ENCODE results near the gene NBEAL1.
"Not testable (repeated sequence)": the region's sequence is repeated elsewhere in the genome, so short reads cannot be mapped to it uniquely, and the experiment has no call there.

The NBEAL1 gene

DNA sequence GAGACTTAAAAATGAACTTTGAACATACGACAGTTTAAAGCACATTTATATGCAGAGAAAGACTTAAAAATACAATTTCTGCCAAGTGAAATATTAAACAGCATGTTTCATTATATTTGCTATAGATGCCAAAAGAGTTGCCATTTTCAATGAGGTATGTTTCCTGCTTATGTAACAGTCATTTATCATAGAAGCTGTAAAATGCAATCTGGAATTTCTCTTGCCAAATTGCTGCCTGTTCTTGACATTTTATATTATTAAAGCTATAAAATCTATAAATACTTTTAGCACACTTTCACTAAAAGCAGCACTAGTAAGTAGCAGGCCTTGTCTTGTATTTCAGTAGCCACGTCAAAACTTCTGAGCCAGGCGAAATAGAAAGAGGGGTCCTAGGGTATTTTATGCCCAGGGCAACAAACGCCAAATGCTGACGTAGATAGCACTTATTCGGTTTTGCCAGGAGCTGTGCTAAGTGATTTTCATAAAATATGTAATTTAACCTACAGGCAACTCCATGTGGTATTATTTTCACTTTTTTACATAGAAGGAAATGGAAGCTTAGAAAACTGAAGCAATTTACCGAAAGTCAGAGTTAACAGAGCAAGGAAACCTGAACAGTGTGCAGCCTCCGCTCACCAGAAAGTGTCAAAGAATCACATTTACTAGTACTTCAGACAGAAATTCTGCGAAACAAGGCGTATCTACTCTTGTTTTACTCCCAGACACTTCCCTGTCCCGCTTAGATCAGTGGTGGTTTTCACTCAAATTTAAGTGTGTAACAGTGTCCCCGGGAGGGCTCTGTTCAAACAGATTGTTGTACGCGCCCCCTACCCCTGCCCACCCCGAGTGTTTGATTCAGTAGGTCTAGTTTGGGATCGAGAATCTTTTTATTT lies 222.9 kb downstream of the NBEAL1 start:
- no peak for DNase-seq

GRCh38 chr2:203238292-203238703 lies 223.6 kb downstream of the NBEAL1 start:
- no peak for DNase-seq

DNA sequence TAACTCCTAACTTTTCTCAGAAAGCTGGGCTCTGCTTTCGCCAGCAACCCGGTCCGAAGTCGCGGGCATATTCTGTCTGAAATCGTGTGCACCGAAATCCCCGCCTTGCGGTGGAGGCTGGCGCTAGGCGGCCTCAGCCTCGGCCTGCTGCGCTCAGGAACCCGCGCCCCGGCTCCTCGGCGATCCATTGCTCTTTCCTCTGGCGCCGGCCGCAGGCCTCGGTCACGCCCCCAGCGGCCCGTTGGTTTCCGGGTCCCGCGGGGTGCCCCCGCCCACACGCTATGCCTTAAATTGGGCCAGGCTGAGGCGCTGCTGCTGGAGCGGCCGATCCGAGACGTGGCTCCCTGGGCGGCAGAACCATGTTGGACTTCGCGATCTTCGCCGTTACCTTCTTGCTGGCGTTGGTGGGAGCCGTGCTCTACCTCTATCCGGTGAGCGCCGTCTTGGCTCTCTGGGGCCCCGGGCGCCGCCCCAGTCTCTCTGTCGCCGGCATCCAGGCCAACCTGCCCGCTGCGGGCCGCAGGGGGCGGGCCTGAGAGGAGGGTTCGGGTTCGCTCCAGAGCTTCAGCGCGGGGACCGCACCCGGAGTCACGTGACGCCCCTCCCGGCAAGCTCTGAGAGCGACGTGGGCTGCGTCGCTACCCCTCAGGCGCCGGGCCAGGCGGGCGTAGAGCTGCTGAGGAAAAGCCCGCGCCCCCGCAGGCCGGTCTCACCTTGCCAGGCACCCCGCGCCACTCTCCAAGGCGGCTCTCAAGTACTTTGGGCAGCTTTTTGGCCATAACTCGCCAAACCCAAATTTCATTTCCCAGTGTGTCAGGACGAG lies 224.2 kb downstream of the NBEAL1 start, which contains the start of gene CYP20A1:
Gene CYP20A1, plus strand, starts transcription at position 315 of the 823 bp plus-strand sequence. Its CDS starts 45 bp downstream, at position 360.
- peak; percentile 98 for DNase-seq

DNA sequence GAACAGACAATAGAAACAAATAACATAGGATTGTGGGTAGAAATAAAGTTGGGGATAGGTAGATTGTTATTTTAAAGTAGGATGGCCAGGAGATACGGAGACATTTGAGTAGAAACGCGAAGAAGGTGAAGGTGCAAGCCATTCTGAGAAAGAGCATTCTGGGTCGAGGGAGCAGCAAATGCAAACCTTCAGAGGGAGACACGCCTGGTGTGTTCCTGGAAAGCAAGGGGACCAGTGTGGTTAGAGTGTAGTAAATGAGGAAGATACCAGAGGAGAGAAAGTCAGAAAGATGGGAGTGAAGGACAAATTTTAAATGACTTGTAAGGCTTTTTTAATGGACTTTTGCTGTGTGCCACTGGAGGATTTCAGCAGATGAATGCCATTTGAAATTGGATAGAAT lies 225.8 kb downstream of the NBEAL1 start:
- DNase-seq: no peak

DNA sequence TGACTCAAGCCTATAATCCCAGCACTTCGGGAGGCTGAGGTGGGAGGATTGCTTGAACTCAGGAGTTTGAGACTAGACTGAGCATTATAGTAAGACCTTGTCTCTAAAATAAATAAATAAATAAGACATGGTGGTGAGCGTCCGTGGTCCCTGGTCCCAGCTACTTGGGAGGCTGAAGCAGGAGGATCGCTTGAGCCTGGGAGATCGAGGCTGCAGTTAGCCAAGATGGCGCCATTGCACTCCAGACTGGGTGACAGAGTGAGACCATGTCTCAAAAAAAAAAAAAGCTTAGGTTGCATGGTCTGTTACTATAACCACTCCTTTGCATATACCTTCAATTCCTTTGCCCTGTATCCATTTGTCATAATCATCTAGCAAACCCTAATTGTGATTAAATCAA lies 227.8 kb downstream of the NBEAL1 start:
- DNase-seq: no peak

DNA sequence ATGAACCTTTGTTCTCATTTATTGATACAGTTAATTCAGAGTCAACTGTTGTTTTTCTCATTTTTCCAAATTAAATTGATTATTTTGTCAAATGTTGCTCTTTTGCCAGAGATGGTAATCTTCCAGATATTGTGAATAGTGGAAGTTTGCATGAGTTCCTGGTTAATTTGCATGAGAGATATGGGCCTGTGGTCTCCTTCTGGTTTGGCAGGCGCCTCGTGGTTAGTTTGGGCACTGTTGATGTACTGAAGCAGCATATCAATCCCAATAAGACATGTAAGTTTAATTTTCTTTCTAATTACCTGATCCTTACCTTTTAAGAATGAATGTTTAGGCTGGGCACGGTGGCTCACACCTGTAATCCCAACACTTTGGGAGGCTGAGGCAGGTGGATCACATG lies 232.0 kb downstream of the NBEAL1 start:
- DNase-seq: no peak

DNA sequence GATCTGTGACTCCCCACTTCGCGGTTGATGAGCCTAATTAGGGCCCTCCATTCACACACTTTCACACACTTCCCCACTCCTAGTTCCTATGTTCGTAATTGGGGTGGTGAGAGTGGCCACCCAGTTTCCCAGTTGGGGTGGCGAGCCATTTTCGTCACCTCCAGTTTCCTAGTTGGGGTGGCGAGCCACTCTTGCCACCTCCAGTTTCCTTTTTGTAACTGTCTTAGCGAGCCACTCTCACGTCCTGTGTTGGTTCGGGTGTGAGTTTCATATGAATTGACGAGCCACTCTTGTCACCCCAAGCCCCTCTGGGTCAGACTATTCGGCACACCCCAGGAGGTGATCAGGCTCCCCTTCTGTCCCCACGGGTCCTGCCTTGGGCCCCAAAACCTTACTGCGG lies 238.1 kb downstream of the NBEAL1 start:
- DNase-seq: no peak

DNA sequence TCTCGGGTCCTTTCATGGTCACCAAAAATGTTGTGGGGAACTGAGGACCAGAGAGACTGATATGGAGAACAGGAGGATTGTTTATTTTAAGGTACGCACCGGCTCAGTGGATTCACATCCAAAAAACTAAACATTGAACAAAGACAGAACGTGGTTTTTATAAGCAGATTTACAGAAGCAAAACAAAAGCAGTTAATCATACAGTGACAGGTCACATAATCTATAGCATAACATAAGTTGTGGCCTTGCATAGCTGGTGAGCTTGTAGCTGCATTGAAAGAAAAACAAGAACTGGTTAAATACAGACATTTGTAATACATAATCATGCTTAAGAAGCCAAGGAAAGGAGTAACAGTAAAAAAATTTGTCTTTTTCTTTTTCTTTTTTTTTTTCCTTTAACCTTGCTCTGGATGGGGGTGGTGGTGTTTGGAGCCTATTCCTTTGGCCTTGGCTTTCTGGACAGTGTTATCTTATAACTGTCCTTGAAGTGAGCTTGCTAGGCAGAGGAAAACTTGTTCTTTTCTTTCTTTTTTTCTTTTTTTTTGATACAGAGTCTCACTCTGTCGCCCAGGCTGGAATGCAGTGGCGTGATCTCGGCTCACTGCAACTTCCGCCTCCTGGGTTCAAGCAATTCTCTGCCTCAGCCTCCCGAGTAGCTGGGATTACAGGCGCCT lies 238.9 kb downstream of the NBEAL1 start:
- DNase-seq: not testable (repeated sequence)

DNA sequence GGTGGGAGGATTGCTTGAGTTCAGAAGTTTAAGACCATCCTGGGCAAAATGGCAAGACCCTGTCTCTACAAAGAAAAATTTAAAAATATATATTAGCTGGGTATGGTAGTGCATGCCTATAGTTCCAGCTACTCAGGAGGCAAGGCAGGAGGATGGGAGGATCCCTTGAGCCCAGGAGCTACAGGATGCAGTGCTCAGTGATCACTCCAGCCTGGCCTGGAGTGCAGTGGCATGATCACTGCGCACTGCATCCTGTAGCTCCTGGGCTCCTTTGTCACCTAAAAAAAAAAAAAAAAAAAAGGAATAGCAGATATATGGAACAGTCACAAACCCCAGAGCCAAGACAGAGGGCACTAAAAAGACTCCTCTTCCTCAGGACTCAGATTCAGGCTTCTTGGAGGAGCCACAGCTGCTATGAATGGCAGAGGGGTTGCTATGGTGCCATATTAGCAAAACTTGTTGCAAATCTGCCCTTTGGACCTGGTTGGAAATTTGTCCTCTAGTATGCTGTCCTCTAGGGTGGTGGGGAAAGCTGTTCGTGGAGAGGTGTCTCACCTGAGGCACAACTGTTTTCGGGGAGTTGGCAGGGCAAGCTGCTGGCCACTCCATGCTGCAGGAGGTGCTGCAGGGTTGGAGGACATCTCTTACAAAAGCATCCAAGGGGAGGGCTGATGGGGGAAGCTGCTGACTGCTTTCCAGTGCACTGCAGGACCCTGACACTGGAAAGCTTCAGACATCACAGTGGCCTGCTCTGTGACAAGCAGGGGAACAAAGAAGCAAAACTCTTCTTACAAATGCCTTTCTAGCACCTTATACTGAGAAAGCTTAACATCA lies 246.9 kb downstream of the NBEAL1 start:
- DNase-seq: no peak
